ENCODE data around the gene ZNF841. TPM values are rescaled to one million over a fixed set of nuclear protein-coding genes. Genes with fewer than 3 reads are reported as not detected.
"Not testable (repeated sequence)": the region's sequence is repeated elsewhere in the genome, so short reads cannot be mapped to it uniquely, and the experiment has no call there.

The ZNF841 gene
- total RNA-seq, 1 experiment from 2014 or later: 10.8 TPM

DNA sequence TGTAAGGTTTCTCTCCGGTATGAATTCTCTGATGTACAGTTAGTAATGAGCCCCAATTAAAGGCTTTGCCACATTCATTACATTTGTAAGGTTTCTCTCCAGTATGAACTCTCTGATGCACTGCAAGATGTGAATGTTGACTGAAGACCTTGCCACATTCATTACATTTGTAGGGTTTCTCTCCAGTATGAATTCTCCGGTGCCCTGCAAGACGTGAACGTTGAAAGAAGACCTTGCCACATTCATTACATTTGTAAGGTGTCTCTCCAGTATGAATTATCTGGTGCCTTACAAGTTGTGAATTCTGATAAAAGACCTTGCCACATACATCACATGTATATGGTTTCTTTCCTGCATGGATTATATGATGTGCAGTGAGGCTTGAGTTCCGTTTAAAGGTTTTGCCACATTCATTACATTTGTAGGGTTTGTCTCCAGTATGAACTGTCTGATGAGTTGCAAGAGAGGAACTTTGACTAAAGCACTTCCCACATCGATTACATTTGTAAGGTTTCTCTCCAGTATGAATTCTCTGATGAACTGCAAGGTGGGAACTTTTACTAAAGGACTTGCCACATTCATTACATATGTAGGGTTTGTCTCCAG lies 29.2 kb downstream of the ZNF841 start:
- Histone ChIP-seq H3K36me3 (ENCODE audit: control insufficient read depth, insufficient read depth, low read length) (0 out of 2 replicates have a peak, but pooled peaks cover 2% of the 10 kb centered on the region), H3K27ac (ENCODE audit: low read length) (no peak overlapping the region), H3K9me3 (ENCODE audit: control insufficient read depth, insufficient read depth, low read depth, low read length) (peaks cover 58% of the 10 kb centered on the region), H3K4me1 (ENCODE audit: control insufficient read depth, insufficient read depth, low read length) (no peaks in the 10 kb centered on the region), H3K4me3 (ENCODE audit: low read depth in 2 of 2, low read length in 2 of 2) (no peak overlapping the region), H3K27me3 (ENCODE audit: control insufficient read depth, insufficient read depth, low read length) (no peaks in the 10 kb centered on the region)
- in situ Hi-C loops (cut with HindIII; ENCODE audit: low pct_unique_long_range_greater_than_20kb, low sequenced_read_pairs): no loop called here
- TF ChIP-seq, protein P1, sequence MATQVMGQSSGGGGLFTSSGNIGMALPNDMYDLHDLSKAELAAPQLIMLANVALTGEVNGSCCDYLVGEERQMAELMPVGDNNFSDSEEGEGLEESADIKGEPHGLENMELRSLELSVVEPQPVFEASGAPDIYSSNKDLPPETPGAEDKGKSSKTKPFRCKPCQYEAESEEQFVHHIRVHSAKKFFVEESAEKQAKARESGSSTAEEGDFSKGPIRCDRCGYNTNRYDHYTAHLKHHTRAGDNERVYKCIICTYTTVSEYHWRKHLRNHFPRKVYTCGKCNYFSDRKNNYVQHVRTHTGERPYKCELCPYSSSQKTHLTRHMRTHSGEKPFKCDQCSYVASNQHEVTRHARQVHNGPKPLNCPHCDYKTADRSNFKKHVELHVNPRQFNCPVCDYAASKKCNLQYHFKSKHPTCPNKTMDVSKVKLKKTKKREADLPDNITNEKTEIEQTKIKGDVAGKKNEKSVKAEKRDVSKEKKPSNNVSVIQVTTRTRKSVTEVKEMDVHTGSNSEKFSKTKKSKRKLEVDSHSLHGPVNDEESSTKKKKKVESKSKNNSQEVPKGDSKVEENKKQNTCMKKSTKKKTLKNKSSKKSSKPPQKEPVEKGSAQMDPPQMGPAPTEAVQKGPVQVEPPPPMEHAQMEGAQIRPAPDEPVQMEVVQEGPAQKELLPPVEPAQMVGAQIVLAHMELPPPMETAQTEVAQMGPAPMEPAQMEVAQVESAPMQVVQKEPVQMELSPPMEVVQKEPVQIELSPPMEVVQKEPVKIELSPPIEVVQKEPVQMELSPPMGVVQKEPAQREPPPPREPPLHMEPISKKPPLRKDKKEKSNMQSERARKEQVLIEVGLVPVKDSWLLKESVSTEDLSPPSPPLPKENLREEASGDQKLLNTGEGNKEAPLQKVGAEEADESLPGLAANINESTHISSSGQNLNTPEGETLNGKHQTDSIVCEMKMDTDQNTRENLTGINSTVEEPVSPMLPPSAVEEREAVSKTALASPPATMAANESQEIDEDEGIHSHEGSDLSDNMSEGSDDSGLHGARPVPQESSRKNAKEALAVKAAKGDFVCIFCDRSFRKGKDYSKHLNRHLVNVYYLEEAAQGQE (IDR thresholded peaks at IDR 0.05; ENCODE audit: insufficient read depth in 1 of 2, low read depth in 2 of 2, low read length in 1 of 2): no peak
- TF ChIP-seq, protein P2, sequence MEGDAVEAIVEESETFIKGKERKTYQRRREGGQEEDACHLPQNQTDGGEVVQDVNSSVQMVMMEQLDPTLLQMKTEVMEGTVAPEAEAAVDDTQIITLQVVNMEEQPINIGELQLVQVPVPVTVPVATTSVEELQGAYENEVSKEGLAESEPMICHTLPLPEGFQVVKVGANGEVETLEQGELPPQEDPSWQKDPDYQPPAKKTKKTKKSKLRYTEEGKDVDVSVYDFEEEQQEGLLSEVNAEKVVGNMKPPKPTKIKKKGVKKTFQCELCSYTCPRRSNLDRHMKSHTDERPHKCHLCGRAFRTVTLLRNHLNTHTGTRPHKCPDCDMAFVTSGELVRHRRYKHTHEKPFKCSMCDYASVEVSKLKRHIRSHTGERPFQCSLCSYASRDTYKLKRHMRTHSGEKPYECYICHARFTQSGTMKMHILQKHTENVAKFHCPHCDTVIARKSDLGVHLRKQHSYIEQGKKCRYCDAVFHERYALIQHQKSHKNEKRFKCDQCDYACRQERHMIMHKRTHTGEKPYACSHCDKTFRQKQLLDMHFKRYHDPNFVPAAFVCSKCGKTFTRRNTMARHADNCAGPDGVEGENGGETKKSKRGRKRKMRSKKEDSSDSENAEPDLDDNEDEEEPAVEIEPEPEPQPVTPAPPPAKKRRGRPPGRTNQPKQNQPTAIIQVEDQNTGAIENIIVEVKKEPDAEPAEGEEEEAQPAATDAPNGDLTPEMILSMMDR (IDR thresholded peaks at IDR 0.05): no peak
- TF ChIP-seq SIN3A (IDR thresholded peaks at IDR 0.05; ENCODE audit: borderline replicate concordance, insufficient read depth, low read depth, low read length) (no peak), TCF7L2 (IDR thresholded peaks at IDR 0.05; ENCODE audit: low read depth, low read length) (no peak), POLR2AphosphoS5 (IDR thresholded peaks at IDR 0.05; ENCODE audit: low read depth, low read length) (no peak)
- no TSS peak for BruUV-seq (replicated peaks)
- intact Hi-C loops (cut with micrococcal nuclease; ENCODE audit: unreplicated experiment): no loop called here
- ATAC-seq: no peak
- DNase-seq (ENCODE audit: low read depth, low spot score): no peak
- POLR2A ChIA-PET: no interaction called here
- CTCF ChIA-PET: no interaction called here

DNA sequence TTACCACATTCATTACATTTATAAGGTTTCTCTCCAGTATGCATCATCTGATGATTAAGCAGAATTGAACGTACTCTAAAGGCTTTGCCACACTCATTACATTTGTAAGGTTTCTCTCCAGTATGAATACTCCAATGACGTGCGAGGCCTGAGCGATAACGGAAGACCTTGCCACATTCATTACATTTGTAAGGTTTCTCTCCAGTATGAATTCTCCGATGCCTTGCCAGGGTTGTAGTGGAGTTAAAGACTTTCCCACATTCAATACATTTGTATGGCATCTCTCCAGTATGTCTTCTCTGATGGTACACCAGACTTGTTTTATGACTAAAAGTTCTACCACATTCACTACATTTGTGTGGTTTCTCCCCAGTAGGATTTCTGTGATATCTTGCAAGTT lies 30.2 kb downstream of the ZNF841 start:
- H3K36me3 ChIP-seq (ENCODE audit: control insufficient read depth, insufficient read depth, low read length): 0 out of 2 replicates have a peak, but pooled peaks cover 2% of the 10 kb centered on the region

DNA sequence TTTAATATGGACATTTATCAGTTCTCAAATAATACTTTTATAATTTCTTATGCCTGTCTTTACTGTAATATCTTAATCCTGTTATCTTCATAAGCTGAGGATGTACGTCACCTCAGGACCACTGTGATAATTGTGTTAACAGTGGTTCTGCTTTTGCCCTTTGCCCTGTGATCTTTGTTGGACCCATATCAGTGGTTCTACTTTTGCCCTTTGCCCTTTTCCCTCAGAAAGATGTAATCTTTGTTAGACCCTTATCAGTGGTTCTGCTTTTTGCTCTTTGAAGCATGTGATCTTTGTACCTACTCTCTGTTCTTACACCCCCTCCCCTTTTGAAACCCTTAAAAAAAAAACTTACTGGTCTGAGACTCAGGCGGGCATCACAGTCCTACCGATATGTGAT lies 39.1 kb downstream of the ZNF841 start:
- CTCF ChIA-PET; H3K4me1 ChIP-seq (ENCODE audit: control insufficient read depth, insufficient read depth, low read length); H3K9me3 ChIP-seq (ENCODE audit: control insufficient read depth, insufficient read depth, low read depth, low read length); BruUV-seq (replicated peaks); ATAC-seq; DNase-seq (ENCODE audit: low read depth, low spot score); in situ Hi-C loops (cut with HindIII; ENCODE audit: low pct_unique_long_range_greater_than_20kb, low sequenced_read_pairs); H3K27ac ChIP-seq (ENCODE audit: low read length); H3K4me3 ChIP-seq (ENCODE audit: low read depth in 2 of 2, low read length in 2 of 2); H3K27me3 ChIP-seq (ENCODE audit: control insufficient read depth, insufficient read depth, low read length); H3K36me3 ChIP-seq (ENCODE audit: control insufficient read depth, insufficient read depth, low read length); intact Hi-C loops (cut with micrococcal nuclease; ENCODE audit: unreplicated experiment); POLR2A ChIA-PET: not testable (repeated sequence)

More for the DNA sequence above, 30.2 kb downstream of the ZNF841 start:
- ChIA-PET CTCF (no interaction called here), POLR2A (no interaction called here)
- DNase-seq (ENCODE audit: low read depth, low spot score) (no peak), ATAC-seq (no peak)
- BruUV-seq (replicated peaks): no TSS peak
- in situ Hi-C loops (cut with HindIII; ENCODE audit: low pct_unique_long_range_greater_than_20kb, low sequenced_read_pairs): no loop called here
- H3K4me1 ChIP-seq (ENCODE audit: control insufficient read depth, insufficient read depth, low read length): no peaks in the 10 kb centered on the region
- H3K27ac ChIP-seq (ENCODE audit: low read length): no peak overlapping the region
- peaks cover 49% of the 10 kb centered on the region for H3K9me3 ChIP-seq (ENCODE audit: control insufficient read depth, insufficient read depth, low read depth, low read length)
- intact Hi-C loops (cut with micrococcal nuclease; ENCODE audit: unreplicated experiment): no loop called here
- H3K27me3 ChIP-seq (ENCODE audit: control insufficient read depth, insufficient read depth, low read length): no peaks in the 10 kb centered on the region
- TF ChIP-seq, protein P1 (IDR thresholded peaks at IDR 0.05; ENCODE audit: insufficient read depth in 1 of 2, low read depth in 2 of 2, low read length in 1 of 2): no peak
- TF ChIP-seq POLR2AphosphoS5 (IDR thresholded peaks at IDR 0.05; ENCODE audit: low read depth, low read length): no peak
- TF ChIP-seq, protein P2 (IDR thresholded peaks at IDR 0.05): no peak
- TF ChIP-seq SIN3A (IDR thresholded peaks at IDR 0.05; ENCODE audit: borderline replicate concordance, insufficient read depth, low read depth, low read length): no peak
- no peak for TF ChIP-seq TCF7L2 (IDR thresholded peaks at IDR 0.05; ENCODE audit: low read depth, low read length)
- no peak overlapping the region for H3K4me3 ChIP-seq (ENCODE audit: low read depth in 2 of 2, low read length in 2 of 2)
